Measurements from ENCODE around the gene NCEH1.

NCEH1 gene

DNA sequence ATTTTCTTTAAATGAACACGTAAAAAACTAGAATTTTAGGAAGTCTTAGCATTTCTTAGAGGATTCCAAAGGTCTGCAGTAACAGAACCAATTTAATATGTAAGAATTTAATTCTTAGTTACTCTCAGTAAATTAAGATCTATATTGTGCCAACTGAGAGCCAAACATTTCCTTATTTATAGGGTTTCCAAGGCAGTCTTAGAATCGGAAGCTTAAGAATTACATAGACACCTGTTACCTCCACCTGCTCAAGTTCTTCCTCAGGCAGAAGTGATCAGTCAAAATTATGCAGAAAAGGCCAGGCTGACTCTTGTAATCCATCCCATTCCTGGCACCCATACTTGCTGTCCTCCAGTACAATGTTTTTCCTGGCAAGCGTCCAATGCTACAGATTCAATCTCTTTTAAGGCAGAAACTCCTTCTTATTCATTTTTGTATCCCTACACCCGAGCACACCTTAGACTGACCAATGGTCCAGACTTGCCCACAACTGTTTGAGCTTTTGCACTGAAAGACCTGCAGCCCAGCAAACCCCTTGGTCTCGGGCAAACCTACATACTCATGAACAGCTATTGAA, 64.3 kb downstream of the NCEH1 start:
- no peak overlapping the region for H2AFZ ChIP-seq (ENCODE audit: low read depth, low read length)
- no peak overlapping the region for H3K4me2 ChIP-seq (ENCODE audit: insufficient read depth, low read length)
- no peak overlapping the region for H3K4me3 ChIP-seq (ENCODE audit: low read depth in 1 of 2, low read length in 2 of 2)
- no peaks in the 10 kb centered on the region for H3K79me2 ChIP-seq (ENCODE audit: insufficient read depth, low read length)
- H3K27me3 ChIP-seq (ENCODE audit: insufficient read depth, low read length, poor library complexity), result no peaks in the 10 kb centered on the region
- no peaks in the 10 kb centered on the region for H3K4me1 ChIP-seq (ENCODE audit: insufficient read depth, low read length)
- TF ChIP-seq CTCF (IDR thresholded peaks at IDR 0.05; ENCODE audit: borderline replicate concordance, extremely low read depth, low read length, poor library complexity, severe bottlenecking) (no peak), EZH2 (IDR thresholded peaks at IDR 0.05; ENCODE audit: borderline replicate concordance, low read depth, low read length, severe bottlenecking) (no peak)
- H3K9ac ChIP-seq (ENCODE audit: low read depth, low read length), result no peak overlapping the region
- H3K36me3 ChIP-seq (ENCODE audit: insufficient read depth, low read length), result no peaks in the 10 kb centered on the region
- no peaks in the 10 kb centered on the region for H3K9me3 ChIP-seq (ENCODE audit: insufficient read depth, low read length, severe bottlenecking)
- no peak for ATAC-seq (ENCODE audit: insufficient read depth, low read depth)
- H4K20me1 ChIP-seq (ENCODE audit: insufficient read depth, low read length), result no peaks in the 10 kb centered on the region
- no peak overlapping the region for H3K27ac ChIP-seq (ENCODE audit: low read length)
- DNase-seq, result no peak

DNA sequence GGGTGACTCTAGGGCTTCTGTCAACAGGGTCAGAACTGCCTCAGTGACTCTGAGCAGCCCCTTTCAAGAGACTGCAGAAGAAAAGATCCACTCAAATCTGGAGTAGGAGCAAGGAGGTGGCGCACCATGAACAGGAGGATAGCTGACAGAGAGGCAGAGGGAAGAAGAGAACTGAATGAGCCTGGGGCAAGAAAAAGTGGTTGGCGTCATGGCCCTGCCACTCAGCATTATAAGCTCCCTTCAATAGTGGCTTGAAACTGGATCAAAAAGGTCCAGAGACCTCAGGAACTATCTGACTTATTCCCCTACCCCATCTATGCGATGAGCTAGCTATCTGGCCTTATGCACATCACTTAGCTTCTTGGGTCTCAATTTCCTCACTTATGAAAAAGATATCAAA, 66.6 kb downstream of the NCEH1 start:
- no peak for ATAC-seq (ENCODE audit: insufficient read depth, low read depth)
- DNase-seq, result no peak
- no peak for TF ChIP-seq CTCF (IDR thresholded peaks at IDR 0.05; ENCODE audit: borderline replicate concordance, extremely low read depth, low read length, poor library complexity, severe bottlenecking)
- TF ChIP-seq EZH2 (IDR thresholded peaks at IDR 0.05; ENCODE audit: borderline replicate concordance, low read depth, low read length, severe bottlenecking), result no peak
- H3K79me2 ChIP-seq (ENCODE audit: insufficient read depth, low read length), result no peaks in the 10 kb centered on the region
- H3K4me1 ChIP-seq (ENCODE audit: insufficient read depth, low read length), result no peaks in the 10 kb centered on the region
- H3K27ac ChIP-seq (ENCODE audit: low read length), result no peak overlapping the region
- no peak overlapping the region for H3K4me2 ChIP-seq (ENCODE audit: insufficient read depth, low read length)
- no peaks in the 10 kb centered on the region for H3K9me3 ChIP-seq (ENCODE audit: insufficient read depth, low read length, severe bottlenecking)
- no peak overlapping the region for H3K9ac ChIP-seq (ENCODE audit: low read depth, low read length)
- no peak overlapping the region for H2AFZ ChIP-seq (ENCODE audit: low read depth, low read length)
- no peaks in the 10 kb centered on the region for H3K27me3 ChIP-seq (ENCODE audit: insufficient read depth, low read length, poor library complexity)
- no peaks in the 10 kb centered on the region for H3K36me3 ChIP-seq (ENCODE audit: insufficient read depth, low read length)
- H4K20me1 ChIP-seq (ENCODE audit: insufficient read depth, low read length), result no peaks in the 10 kb centered on the region
- no peak overlapping the region for H3K4me3 ChIP-seq (ENCODE audit: low read depth in 1 of 2, low read length in 2 of 2)

GRCh38 chr3:172643506-172644179, 67.2 kb downstream of the NCEH1 start:
- H2AFZ ChIP-seq (ENCODE audit: low read depth, low read length), result no peak overlapping the region
- no peak overlapping the region for H3K4me2 ChIP-seq (ENCODE audit: insufficient read depth, low read length)
- H3K4me3 ChIP-seq (ENCODE audit: low read depth in 1 of 2, low read length in 2 of 2), result no peak overlapping the region
- no peak overlapping the region for H3K9ac ChIP-seq (ENCODE audit: low read depth, low read length)
- ATAC-seq (ENCODE audit: insufficient read depth, low read depth), result no peak
- H4K20me1 ChIP-seq (ENCODE audit: insufficient read depth, low read length), result no peaks in the 10 kb centered on the region
- H3K36me3 ChIP-seq (ENCODE audit: insufficient read depth, low read length), result no peaks in the 10 kb centered on the region
- no peak for DNase-seq
- no peak overlapping the region for H3K27ac ChIP-seq (ENCODE audit: low read length)
- no peaks in the 10 kb centered on the region for H3K9me3 ChIP-seq (ENCODE audit: insufficient read depth, low read length, severe bottlenecking)
- no peaks in the 10 kb centered on the region for H3K79me2 ChIP-seq (ENCODE audit: insufficient read depth, low read length)
- no peaks in the 10 kb centered on the region for H3K4me1 ChIP-seq (ENCODE audit: insufficient read depth, low read length)
- no peaks in the 10 kb centered on the region for H3K27me3 ChIP-seq (ENCODE audit: insufficient read depth, low read length, poor library complexity)
- TF ChIP-seq EZH2 (IDR thresholded peaks at IDR 0.05; ENCODE audit: borderline replicate concordance, low read depth, low read length, severe bottlenecking) (no peak), CTCF (IDR thresholded peaks at IDR 0.05; ENCODE audit: borderline replicate concordance, extremely low read depth, low read length, poor library complexity, severe bottlenecking) (no peak)

Data from DND-41 (cell line).